Measurements from ENCODE around the gene RARRES2. TPM values are rescaled to one million over a fixed set of nuclear protein-coding genes. Genes with fewer than 3 reads are reported as not detected.

Gene RARRES2
- total RNA-seq: 0.43 and 0.54 TPM in 2 replicates

GRCh38 chr7:150341263-150342120 is at the start of gene RARRES2:
Gene RARRES2, minus strand, starts transcription at chr7:150341629. Its CDS starts 1,020 bp downstream, at chr7:150340609.

GRCh38 chr7:150378853-150379440 is 37.5 kb upstream of the RARRES2 start, which contains the start of gene ZNF775:
Gene ZNF775, plus strand, starts transcription at chr7:150379330. Its CDS starts 9,141 bp downstream, at chr7:150388471.

GRCh38 chr7:150368096-150368883 is 26.9 kb upstream of the RARRES2 start, which contains the start of gene REPIN1:
Gene REPIN1, plus strand, starts transcription at chr7:150368822. Its CDS starts 890 bp downstream, at chr7:150369712.

DNA sequence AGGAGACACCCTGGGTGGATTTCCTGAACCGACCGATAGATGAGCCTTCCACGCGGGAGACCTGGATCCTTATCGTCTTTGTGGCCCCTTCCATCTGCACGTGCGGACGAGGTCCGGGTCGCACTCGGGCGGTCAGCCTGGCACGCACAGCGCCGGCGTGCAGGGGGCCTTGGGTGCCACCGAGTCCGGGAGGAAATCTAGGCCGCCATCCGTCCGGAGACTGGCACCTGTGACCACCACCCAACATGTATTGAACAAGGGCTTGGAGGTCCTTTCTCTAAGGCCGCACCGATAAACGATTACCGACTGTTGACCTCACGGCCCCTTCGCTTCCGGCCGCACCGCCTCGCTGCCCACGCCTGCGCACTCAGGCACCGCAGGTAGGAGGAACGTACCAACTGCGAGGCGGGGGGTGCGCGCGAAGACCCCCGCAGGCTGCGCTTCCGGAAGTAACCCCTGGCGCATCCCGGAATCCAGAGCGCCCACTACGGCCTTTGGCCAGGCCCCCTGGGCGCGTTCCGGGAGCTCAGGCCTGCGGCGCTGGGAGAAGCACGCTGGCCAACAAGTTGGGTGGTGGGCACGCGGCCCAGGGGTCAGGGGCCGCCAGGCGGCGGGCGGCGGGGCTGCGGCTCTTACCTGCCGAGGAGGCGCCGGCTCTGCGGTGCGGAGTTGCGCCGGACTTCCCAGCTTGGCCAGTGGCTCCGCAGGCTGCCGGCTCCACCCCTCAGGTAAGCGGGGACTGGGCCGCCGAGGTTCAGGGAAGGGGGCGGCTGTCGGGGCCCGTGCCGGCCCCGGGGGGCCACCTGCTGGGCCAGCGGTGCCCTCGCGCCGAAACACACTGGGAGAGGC is 18.4 kb downstream of the RARRES2 start, which contains the start of the genes ACTR3C and LRRC61:
ACTR3C (minus strand) TSS at position 713 of the 849 bp plus-strand sequence. CDS start 28,249 bp downstream, outside the sequence.
LRRC61 (plus strand) TSS at position 523 of the 849 bp plus-strand sequence. CDS start 13,507 bp downstream, outside the sequence.

Other genes starting within 250 kb of the RARRES2 start
- 1.5 and 4.8 TPM in 2 replicates for gene LRRC61, start 18.3 kb downstream of the RARRES2 start, total RNA-seq
- gene ACTR3C, start 18.1 kb downstream of the RARRES2 start, total RNA-seq: 1.7 and 6.7 TPM in 2 replicates
- 48.3 and 48.4 TPM in 2 replicates for gene REPIN1, start 27.2 kb upstream of the RARRES2 start, total RNA-seq
- gene ZNF775, start 37.7 kb upstream of the RARRES2 start, total RNA-seq: 5.8 and 6.1 TPM in 2 replicates
- 164 and 241 TPM in 2 replicates for gene GIMAP8, start 109.0 kb upstream of the RARRES2 start, total RNA-seq
- gene GIMAP7, start 173.2 kb upstream of the RARRES2 start, total RNA-seq: 107 and 139 TPM in 2 replicates
- gene GIMAP4, start 225.8 kb upstream of the RARRES2 start, total RNA-seq: 250 and 389 TPM in 2 replicates